Adrenal gland (tissue), 5 donors: ENCODE data around the gene BCL2L13.
"Not testable (repeated sequence)": the region's sequence is repeated elsewhere in the genome, so short reads cannot be mapped to it uniquely, and the experiment has no call there.

Experiments used
- CTCF ChIP-seq, 6 experiments: fragments of 450-650 bp in 4 of 6; fragments of 200-600 bp in 2 of 6; sonication (generic) in 1 of 6; IDR thresholded peaks; 1 replicate in 5 of 6; 2 replicates in 1 of 6; pipeline versions ENCODE4 v1.5.1 to v1.8.0; 2016 to 2021; ENCODE audit warnings: antibody characterized with exemption in 6 of 6, mild to moderate bottlenecking in 2 of 6, moderate library complexity in 1 of 6
- POLR2A ChIP-seq, 2 donors: fragments of 450-650 bp; IDR thresholded peaks; one replicate each; pipeline ENCODE4 v1.6.1; 2017; ENCODE audit warnings: antibody characterized with exemption in 2 of 2, mild to moderate bottlenecking in 2 of 2, moderate library complexity in 1 of 2
- donor health status: DM: no; HTN: no; CAD: no.

- TF ChIP-seq CTCF, POLR2A (IDR thresholded peaks at IDR 0.05): not testable (repeated sequence)
Observed at GRCh38 chr22:17764852-17765251, 126.3 kb downstream of the BCL2L13 start.
